NCI-H526 (cell line): ENCODE results near the gene RGS8.
"Not testable (repeated sequence)": the region's sequence is repeated elsewhere in the genome, so short reads cannot be mapped to it uniquely, and the experiment has no call there.

Source experiments
- DNase-seq, 2 experiments: peaks; one replicate each; lab custom pipeline; 2025; lab: John Stamatoyannopoulos, UW

Gene RGS8

DNA sequence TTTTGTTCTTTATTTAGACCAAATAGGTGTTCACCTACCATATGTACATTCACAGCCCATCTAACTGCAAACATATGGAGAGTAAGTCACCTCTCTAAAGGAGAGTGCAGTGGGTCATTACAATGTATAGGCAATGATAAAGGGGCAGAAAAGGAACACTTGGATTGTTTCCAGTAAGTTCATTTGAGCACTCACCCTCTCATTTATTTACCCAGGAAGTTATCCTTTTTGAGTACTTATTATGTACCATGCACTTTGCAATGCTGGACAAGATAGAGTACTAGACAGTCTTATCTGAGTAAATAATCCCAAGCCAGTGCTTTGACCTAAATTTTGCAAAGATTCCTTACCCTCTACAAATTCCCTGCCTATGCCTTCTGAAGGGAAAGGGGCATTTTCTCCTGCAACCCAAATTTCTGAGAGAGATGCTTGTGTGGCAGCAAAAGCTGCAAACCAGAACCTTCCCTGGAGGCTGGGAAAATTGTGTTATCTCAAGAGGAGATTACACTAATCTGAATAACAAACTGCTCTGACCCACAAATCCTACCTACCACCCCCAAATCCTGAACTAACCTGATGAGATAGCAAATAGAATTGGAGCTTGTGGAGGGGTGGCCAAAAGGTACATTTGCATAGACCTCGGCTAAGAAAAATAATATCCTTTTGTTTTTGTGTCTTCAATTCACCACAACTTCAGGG lies 18.6 kb upstream of the RGS8 start:
- peak; percentile 89 to 91 for DNase-seq

DNA sequence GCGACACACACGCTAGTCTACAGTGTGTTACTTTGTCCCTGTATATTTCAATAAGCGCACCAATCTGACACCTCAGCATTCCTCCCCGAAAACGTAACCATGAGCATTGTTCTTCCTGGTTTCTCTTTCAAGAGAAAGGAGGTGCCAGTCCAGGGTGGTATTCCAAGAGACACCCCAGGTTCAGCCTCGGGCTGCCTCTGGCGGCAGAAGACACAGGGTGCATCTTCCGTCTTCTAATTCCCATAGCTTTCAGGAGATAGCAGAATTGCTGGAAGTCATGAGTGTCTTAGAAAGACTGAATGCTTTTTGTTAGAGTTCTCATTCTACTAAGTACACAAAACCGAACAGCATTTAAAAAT lies 15.9 kb upstream of the RGS8 start:
- peak; percentile 52 to 68 for DNase-seq

DNA sequence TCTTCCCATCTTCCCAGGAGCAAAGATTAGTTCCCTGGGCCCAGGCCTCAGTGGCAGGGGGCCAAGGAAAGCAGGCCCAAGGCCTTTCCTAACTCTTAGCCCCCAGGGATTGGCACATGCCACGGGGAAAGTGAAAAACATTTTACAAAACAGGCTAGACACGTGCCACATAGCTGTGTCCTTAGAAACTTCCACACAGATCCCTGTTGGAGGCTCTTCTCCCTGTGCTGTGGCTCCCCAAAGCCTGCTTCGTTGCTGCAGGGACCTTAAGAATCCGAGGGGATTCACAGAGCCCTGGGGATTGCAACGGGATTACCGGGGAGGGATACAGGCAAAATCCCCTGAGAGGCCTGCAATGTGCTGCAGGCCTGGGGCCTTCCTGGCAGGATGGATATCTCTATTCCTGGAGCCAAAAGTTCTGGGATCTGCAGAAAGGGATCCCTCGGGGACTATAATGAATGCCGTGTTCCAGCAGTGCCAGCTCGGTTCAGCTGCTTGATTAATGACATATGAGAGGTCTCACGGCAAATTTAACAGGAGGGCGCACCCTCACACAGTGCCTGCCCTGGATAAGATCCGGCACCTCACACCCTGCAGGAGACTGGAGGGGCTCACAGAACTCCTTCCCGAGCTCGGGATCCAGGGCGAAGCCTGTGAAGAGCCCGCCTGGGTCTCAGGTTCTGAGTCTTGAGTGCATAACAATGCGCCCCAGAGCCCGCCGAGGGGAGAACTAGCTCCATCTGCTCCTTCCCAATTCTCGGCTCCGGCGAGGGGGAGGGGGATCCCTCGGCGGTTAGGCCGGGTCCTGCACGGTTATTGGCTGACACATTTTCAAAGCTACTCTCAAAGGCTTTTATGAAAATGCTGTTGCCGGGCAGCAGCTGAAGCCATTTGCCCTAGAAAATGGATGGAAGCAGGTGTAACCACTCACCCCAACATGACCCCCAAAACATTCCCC lies 15.3 kb upstream of the RGS8 start:
- peak; percentile 94 to 98 for DNase-seq

DNA sequence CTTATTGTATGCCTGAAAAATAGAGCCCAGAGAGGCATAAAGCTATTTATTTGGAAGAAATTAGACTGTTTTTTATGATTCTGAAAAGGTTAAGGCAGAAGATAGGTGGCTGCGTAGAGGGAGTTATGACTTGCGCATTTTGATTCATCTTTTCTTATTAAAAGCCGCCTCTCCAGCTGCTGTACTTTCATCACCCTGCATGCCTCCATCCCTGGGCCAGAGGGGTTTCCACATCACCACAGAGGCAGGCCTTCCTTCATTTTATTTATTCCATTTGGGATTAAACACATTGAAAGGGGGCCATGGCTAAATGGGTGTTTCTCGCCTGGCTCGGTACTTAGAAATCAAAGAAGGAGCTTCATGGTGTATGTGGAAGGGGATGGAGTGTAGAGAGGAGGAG lies 14.6 kb upstream of the RGS8 start:
- DNase-seq = peak in 1 of 2 experiments; percentile 50

DNA sequence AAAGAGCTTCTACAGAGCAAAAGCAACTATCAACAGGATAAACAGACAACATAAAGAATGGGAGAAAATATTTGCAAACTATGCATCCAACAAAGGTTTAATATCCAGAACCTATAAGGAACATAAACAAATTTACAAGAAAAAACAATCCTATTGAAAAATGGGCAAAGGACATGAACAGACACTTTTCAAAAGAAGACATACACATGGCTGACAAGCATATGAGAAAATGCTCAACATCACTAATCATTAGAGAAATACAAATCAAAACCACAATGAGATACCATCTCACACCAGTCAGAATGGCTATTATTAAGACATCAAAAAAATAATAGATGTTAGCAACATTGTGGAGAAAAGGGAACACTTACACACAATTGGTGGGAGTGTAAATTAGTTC lies 8.8 kb upstream of the RGS8 start:
- not testable (repeated sequence) for DNase-seq

DNA sequence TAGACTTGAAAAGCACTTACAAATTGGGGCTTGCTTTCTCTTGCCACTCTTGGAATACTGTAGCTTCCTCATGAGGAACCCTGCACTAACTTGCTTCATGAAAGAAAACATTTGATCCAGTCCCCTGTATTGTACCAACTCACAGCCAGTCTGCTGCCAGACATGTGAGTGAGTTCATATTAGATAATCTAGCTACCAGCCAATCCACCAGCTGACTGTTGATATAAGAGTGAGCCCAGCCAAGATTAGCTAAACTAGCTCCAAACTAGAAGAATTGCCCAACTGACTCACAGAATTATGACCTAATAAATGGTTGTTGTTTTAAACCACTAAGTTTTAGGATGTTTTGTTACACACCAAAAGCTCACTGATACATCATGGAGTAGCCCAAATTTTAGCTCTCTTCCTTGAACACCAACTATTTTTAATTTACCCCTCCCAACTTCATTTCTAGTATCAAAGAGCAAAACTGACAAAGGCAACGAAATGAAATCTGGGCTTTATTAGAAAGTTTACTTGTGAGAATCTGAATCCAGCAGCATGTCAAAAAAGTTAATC lies 6.6 kb upstream of the RGS8 start:
- no peak for DNase-seq

DNA sequence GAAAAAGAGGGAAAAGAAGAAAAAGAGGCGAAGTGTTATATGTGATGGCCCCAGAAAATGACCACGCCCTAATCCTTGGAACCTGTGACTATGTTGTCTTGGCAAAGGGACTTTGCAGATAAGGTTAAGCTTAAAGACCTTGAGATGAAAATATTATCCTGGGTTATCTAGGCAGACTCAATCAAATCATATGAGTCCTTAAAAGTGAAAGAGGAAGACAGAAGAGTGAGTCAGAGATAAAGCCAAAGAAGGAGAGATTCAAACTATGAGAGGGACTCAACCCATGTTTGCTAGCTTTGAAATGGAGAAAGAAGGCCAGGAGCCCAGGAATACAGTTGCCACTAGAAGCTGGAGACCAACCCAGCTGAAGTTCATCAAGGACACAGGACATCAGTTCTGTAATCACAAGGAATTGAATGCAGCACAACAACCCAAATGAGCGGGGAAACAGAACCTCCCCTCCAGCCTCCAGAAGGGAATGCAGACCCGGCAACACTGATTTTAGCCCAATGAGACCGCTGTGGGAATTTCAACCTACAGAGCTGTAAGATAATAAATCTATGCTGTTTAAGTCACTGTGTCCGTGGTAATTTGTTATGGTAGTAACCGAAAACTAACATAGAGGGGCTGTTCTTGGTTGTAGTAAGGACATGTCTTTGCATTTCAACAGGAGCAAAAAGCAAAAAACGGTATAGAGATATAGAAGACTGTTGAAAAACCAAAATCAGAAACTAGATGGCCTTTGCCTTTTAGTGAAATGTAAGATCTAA lies 4.2 kb upstream of the RGS8 start:
- DNase-seq = no peak

DNA sequence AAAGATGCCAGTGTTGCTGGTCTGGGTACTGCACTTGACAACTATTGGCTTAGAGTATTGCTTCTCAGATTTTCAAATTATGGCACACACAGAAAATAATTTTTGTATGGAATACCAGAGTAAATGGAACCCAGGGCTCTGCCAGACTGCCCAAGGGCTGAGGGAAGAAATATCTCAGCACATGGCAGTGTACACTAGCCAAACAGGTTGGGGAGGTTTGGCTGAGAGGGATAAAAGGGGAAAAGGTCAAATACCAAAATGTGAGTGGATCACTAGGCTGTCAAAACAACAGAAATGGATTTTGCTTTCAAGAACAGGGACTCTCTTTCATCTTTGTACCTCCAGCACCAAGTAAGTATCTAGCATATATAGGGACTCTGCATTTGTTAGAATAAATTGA lies 3.0 kb upstream of the RGS8 start:
- no peak for DNase-seq

DNA sequence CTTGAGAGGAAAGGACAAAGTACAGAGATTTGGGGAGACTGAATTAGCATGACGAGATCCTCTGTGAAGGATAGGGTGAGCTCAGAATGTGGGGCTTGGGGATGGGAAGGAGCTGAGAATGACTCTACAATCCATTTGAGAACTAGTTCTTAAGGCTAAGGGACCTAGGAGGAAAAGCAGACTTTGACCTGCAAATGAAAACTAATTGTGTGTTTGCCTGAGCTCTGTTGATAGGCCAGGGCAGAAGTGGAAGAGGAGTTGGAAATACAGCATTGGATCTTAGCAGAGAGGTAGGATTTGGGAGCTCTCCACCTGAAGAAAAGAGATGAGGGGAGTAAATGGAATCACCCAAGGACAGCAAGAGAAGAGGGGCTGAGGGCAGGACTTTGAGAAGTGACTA lies 2.1 kb upstream of the RGS8 start:
- no peak for DNase-seq

DNA sequence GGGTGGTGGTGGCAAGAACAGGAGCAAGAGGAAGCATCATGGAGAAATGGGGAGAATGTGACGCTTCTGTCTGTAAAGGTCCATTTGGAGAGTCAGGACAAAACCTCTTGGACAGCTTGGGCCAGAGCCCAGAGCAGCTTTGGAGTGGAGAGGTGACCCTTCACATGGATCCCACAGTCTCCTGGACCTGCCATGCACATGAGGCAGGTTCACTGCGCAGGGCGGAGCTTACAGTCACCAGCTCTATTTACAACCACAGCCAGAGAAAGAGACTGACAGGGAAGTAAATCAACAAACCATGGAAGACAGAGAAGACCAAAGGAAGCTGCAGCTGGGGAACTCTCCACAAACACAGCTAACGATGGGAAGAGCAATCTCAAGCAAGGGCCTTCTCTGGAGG lies 828 bp upstream of the RGS8 start:
- DNase-seq = peak in 1 of 2 experiments; percentile 54

DNA sequence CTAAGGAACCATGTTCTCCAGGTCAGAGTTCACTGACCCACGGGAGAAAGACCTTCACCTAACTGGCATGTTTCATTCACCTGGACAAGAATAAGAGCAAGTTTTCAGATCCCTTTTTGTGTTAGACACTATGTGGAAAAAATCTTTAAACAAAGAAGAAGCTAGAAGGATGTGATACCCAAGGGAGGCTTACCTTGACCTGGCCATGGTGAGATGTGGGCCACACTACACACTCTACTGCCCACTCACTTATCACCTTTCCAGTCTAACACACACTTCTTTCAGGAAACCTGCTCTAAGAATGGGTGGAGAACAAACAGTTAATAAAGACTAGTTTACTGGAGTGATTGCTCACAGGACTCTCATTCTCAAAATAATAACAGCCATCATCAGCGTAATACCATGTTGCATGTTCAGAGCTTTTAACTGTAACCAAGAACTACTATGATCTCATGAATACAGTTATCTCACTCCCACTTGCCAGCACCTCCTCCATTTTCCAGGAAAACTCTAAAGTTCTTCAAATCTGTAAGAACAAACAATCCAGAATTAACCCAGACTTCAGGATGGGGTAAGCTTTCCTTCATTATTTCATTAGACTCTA lies 1.4 kb downstream of the RGS8 start:
- DNase-seq = no peak

DNA sequence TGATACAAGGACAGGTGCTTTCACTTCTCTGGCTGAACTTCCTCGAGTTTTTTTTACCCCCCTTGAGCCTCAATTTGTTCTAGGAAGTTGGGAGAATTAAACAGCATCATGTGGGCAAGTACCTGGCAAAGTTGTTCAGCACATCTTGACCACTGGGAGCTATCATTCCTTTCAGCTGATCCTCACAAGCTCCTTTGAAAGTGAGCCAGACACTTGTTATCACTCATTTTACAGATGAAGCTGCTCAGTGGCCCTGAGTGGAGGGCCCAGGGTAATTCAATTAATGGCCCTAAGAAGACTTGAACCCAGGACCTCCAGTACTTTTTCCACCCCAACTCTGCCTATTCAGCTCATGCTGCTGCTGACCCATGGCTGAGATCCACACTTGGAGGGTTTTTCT lies 2.0 kb downstream of the RGS8 start:
- DNase-seq = no peak

DNA sequence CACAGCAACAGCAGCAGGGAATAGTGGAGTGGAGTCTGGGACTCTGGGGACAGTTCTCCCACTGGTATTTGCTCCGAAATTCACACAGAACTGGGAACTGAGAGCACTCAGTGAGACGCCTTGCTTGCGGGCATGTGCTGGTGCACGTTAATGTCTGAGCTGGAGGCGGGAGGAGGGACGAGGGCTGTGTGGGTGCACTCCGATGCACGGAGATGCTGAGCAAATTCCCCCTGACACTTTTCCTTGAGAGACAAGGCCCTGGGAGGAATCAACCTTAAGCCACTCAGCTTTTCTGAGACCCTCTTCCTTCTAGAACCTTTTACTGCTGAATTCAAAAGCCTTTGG lies 2.8 kb downstream of the RGS8 start:
- no peak for DNase-seq

DNA sequence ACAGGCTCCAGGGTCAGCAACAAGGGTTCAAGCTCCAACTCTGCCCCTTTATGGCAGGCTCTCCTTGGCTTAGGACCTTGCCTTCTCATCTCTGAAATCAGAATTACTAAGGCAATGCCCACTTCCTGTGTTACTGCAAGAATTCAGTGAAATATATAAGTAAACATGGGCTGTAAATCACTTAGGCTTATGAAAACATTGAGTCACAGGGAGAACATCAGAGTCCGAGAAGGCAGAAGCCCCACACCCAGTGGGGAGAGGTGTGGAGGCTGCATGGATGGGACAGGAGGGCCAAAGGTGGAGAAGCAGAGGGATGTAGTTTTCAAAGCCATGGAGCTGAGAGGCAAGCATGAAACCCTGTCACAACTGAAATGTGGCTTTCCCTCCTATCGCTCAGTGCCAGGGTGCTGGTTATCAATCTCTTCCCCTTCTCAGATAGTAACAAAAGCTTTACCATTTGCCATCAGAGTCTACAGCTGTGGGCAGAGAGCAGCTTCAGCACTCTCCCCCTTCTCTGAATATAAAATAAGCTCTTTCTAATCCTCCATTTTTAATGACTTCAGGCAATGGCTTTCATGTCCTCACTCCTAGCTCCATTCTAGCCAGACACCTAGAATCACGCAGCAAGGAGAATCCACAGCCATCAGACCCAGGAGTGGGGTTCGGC lies 3.4 kb downstream of the RGS8 start:
- DNase-seq = no peak

DNA sequence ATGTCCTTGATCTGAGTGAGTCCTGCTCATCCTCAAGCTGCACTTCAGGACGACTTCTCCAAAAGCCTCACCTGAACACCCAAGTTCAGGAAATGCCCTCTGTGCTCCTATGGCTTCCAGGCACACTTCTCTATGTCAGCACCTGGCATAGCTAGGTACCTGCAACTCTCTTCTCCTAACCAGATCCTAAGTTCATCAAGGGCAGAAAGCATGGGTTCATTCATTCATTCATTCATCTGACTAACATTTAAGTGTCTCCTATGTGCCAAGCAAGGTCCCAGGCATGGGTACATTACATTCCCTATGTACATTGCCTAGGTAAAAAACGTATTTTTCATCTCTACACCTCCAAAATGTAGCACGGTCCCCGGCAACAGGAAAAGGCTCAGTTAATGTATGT lies 4.0 kb downstream of the RGS8 start:
- no peak for DNase-seq

DNA sequence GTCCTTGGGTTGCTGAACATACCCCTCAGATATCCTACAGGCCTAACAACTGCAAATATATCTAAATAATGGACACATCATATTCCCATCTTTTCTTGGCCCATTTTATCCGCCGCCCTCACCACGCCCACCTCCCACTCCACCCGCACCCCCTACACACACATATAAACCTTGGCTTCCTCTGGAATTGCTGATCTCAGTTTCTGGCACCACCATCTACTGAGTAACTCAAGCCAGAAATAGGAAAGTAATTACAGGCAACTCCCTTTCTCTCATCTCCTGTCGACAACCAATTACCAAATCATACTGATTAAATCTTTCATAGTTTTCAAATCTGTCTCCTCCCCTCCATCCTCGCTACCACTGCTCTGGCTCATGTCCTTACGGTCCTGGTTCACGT lies 4.7 kb downstream of the RGS8 start:
- no peak for DNase-seq

DNA sequence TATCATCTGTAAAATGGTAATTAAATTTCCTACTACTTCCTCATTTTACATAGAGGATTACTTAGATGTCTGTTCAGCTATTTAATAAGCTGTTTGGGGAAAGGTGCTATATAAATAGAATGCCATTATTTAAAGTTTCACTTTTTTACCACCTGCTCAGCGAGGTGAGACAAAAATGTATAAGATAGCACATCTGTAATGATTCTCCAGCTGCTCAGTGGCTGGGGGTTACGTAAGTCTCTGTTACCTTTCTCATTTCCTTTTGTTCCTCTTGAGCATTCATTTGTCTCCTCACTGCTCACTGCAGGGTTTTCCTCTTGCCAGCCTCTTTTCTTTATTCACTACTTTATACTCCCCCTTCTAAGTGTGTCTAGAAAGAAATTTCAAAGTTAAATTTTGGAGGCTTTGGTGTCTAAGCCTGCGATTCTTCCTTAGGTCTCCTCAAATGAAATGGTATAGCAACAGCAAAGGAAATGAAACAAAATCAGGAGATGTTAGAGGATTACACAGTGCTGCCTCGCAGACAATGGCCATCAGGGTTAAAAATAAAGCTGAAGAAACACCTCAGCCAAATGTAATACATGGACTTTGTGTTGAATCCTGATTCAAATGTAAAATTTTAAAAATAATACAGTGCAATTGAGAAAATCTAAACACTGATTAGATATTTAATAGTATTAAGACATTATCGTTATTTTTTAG lies 6.8 kb downstream of the RGS8 start:
- no peak for DNase-seq

DNA sequence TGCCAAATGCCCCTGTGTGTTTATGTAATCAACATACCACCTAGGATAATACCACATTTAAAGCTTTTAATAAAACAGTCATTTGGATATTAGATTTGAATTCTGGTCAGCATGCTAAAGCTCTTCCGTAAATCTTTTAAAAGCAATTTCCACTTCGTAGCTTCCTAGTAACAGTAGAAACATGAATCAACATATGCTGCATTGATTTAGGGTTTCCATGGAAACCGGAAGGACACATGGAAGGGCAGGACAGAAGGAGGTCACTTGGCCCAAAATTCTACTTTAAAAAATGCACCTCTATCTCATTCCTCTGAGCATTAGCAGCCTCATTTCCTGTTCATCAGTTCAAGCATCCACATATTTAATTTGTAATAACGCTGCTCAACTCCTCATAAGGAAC lies 8.1 kb downstream of the RGS8 start:
- no peak for DNase-seq

DNA sequence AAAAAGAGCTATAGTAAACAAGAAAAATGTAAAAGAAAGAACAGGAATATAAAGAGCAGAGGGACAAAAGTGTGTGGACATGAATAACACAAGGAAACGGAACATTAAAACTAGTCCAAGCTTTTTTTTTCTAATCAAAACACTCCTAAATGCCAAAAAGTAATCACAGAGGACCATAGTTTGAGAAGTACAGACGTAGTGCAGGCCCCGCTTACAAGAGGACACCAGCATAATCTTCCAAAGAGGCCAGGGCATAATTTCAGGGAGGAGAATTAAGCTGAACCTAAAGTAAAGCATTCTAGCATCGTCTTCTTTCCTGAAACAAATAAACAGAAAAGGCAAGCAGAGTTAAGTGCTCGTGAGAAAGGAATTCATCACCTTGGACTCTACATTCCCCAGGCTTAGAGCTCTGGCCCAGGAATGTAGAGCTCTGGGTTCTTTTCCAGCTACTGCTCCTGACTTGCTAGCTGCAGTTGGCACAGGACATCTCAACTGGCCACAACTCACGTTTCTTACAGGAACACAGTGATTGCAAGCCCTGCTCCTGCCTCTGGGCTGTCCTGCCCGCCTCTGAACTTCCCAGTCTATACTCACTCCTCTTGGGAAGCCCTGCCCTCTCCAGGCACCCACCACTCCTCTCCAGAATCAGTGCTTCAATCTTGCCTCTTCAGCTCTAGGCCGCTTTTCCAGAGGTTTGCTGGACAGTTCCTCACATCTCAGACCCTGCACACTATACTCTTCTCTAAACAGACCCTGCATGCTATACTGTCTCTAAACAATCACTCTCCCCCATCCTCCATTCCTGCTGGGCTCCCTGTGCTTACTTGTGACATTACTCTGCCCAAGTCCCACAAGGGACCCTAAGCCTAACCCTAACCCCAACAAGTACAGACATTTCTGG lies 9.8 kb downstream of the RGS8 start:
- DNase-seq = no peak

DNA sequence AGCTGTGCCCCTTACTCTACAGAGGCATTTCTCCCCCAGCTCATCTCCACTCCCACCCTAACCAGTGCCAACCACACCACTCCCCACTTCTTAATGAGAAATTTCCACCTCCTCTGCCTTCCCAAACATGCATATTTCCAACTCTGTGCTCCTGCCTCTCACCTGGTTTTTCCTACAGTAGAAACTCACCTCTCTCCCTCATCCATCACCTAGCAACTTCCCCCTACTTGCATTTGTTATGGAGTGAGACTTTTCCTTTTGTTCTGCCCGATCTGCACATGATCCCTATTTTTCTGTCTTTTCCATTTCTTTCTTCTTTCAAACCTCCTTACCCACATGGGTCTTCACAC lies 11.9 kb downstream of the RGS8 start:
- no peak for DNase-seq
